ENCODE measurements around the gene LMNA.

The LMNA gene

DNA sequence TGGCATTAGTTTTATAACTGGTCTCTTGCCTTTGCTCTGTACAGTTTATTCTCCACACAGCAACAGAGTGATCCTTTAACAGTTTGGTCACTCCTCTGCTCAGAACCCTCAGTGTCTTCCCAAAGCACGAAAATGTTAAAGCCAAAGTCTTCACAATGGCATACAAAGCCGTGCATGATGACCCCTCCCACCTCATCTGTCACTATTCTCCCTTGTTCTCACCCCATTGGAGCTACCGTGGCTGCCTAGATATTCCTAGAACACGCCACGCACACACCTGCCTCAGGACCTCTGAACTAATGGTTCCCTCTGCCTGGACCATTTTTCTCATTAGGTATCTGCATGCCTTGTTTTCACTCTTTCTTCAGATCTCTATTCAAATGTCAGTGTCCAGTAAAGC lies 30.2 kb downstream of the LMNA start:
- no peak for TF ChIP-seq ZFX (IDR thresholded peaks at IDR 0.05)

DNA sequence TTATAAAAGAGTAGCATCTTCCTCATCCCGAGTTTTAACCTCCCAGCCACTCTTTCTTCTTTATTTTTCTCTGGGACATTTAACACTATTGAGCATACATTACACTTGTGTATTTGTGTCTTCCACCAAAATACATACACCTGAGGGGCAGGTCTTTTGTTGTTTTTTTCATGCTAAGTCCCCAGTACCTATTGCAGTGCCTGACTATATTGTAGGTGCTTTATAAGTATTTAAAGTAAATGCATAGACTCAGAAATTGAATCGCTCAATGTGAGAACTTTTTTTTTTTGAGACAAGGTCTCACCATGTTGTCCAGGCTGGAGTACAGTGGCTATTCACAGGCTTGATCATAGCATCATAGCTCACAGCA lies 31.1 kb downstream of the LMNA start:
- H3K27ac ChIP-seq: no peak overlapping the region
- no peak for TF ChIP-seq ZFX (IDR thresholded peaks at IDR 0.05)
- TF ChIP-seq, protein P1, sequence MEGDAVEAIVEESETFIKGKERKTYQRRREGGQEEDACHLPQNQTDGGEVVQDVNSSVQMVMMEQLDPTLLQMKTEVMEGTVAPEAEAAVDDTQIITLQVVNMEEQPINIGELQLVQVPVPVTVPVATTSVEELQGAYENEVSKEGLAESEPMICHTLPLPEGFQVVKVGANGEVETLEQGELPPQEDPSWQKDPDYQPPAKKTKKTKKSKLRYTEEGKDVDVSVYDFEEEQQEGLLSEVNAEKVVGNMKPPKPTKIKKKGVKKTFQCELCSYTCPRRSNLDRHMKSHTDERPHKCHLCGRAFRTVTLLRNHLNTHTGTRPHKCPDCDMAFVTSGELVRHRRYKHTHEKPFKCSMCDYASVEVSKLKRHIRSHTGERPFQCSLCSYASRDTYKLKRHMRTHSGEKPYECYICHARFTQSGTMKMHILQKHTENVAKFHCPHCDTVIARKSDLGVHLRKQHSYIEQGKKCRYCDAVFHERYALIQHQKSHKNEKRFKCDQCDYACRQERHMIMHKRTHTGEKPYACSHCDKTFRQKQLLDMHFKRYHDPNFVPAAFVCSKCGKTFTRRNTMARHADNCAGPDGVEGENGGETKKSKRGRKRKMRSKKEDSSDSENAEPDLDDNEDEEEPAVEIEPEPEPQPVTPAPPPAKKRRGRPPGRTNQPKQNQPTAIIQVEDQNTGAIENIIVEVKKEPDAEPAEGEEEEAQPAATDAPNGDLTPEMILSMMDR (conservative IDR thresholded peaks at IDR 0.05): no peak

More for the DNA sequence above, 30.2 kb downstream of the LMNA start:
- H3K27ac ChIP-seq: no peak overlapping the region

DNA sequence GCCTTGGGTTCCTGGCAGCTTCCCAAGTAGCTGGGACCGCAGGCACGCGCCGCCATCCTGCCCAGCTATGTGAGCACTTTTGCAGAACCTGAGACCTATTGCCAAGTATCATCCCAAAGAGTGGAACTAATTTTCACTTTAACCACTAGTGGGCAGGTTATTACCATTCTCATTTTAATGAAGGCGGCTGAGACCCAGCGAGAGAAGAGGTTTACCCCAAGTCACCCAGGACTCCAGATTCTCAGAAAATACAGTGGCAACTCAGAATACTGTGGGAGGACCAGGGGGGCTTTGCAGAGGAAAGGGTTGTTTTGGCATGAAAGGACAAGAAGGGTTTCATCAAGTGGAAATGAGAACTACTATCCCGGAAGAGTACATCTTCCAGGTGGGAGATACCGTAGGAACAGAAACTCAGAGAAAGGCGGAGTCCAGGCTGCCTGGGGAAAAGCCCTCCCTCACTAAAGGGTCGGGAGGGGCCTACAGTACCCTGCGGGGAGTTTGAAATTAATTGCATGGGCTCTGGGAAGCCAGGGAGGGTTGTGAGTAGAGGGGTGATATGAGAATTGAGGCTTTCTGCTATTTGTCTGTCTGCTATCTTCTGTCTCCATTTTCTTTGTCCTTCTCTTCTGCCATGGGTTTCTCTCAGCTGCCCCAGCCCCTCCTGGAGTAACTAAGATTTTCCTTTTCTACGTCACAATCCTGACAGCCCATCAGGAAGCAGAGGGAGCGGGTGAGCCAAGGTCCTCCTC lies 31.7 kb downstream of the LMNA start:
- TF ChIP-seq, protein P1 (conservative IDR thresholded peaks at IDR 0.05): peak; percentile 89
- TF ChIP-seq ZFX (IDR thresholded peaks at IDR 0.05): no peak
- H3K27ac ChIP-seq: no peak overlapping the region

DNA sequence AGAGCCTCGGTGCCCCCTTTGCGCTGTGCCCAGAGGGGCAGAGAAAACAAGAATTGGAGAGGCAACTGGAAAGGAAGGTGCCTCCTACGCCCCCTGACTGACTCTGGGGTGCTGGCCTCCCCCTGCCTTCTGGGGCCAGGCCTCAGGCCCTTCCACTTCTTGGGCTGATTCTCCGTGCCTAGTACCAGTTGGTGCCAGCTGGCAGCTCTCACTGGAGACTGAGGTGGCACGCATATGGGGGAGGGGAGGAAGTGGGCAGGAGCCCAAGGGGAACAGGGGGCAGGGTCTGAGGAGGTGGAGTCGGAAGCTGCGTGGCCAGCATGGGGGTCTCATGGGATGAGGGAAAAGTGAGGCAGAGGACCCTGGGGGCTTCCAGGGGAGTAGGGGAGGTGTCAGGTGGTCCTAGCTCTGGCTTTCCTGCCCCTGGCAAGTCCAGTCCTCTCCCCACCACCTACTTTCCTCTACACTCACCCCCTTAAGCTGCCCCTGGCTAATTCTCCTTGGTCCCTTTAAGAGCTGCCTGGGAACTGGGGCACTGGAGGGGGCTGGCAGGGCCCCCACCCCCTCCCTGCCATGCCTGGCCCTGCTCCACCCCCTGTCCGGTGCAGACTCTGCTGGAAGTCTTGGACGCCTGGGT lies 32.4 kb downstream of the LMNA start:
- no peak for TF ChIP-seq ZFX (IDR thresholded peaks at IDR 0.05)
- TF ChIP-seq, protein P1 (conservative IDR thresholded peaks at IDR 0.05): no peak
- no peak overlapping the region for H3K27ac ChIP-seq

DNA sequence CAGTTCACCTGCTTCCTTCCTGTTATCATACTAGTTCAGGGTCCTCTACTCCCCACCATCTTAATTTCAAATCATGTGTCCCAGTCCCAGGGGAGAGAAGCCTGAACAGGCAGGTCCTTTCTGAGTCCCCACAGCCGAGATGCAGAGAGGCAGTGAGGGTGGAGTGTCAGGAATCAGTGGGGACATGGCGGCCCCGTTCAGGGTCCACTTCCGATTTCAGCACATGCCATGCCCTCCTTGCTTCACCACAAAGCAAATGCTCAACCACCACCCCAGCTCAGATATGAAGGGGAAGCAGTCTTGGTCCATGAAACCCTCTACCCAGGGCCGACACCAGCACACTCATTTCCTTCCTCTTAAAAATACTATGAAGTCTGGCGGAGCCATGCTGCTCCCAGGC lies 33.7 kb downstream of the LMNA start:
- TF ChIP-seq, protein P1 (conservative IDR thresholded peaks at IDR 0.05): no peak
- no peak for TF ChIP-seq ZFX (IDR thresholded peaks at IDR 0.05)
- H3K27ac ChIP-seq: no peak overlapping the region

DNA sequence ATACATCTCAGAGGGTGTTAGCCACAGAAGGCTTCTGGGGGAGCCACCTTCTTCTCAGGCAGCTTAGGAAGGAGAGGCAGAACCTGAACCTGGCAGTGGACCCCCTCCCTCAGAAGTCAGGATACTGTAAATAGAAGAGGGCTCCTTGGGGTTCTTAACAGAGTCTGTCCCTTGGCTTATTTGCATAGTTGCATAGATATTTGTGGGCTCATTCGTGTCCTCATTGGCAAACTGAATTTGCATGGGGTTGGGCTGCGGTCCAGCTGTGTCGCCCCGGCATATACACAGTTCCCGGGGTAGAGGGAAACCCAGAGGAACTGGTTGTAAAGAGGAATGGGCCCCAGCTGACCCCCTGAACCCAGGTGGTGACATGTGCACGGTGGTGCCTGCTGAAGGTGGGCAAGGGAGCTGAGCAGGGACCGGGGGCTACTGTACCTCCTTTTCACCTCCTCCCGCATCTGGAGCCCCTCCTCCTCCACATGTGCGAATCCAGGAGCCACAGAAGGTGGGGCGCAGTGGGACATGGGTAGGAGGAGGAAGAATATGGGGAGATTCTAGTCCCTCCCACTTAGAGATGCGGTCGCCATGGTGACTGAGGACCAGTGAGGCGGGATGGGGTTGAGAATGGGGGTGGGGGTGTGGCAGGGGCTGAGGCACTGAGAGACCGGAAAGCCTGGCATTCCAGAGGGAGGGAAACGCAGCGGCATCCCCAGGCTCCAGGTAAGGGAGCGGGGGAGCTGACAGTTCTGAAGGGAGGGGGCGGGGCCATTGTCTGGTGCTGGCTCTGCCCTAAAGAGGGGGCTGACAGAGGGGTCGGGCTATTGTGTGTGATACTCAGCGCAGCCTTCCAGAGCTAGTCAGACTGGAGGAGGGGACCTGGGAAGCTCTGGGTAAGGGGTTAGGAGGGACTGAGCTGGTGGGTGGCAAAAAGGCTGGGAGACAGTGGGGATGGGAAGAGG lies 35.1 kb downstream of the LMNA start:
- TF ChIP-seq, protein P1 (conservative IDR thresholded peaks at IDR 0.05): no peak
- no peak for TF ChIP-seq ZFX (IDR thresholded peaks at IDR 0.05)
- H3K27ac ChIP-seq: no peak overlapping the region

DNA sequence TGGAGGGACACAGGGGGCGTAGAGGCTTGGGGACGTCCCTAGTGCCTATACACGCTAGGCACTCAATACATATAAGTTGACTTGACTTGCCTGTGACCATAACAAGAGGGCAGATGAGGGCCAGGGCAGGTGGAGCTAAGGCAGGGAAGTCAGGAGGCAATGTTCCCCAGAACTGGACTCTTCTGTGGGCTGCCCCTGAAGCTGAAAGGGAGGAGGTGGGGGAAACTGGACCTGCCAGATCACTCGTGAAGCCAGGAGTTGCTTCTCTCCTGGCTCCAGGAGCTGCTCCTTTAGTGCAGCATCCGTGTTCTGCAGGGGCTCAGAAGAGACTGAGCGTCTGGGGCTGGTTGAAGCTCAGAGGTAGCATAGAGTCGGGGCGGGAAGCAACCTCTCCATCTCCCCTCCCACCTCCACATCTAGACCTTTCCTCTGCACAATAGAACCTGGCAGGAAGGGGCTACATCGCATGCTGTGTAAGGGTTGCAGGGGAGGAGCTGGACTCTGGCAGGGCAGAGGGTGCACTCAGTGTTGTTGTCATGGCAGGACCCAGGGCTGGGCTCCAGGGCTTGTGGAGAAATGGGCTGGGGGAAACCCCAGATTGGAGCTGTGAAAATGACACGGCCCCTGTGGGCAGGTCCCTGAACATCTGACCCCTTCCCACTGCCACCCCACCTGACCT lies 36.0 kb downstream of the LMNA start:
- H3K27ac ChIP-seq: no peak overlapping the region
- TF ChIP-seq ZFX (IDR thresholded peaks at IDR 0.05): no peak
- TF ChIP-seq, protein P1 (conservative IDR thresholded peaks at IDR 0.05): no peak

Data from C4-2B (cell line).